ENCODE data around the gene IDH3G. TPM values are rescaled to one million over a fixed set of nuclear protein-coding genes. Genes with fewer than 3 reads are reported as not detected.
A peak's percentile ranks its signal among the peaks of the same experiment; 100 is the strongest.

Gene IDH3G
- total and polyA plus RNA-seq, 2 donors (not counting 3 experiments of a cell fraction or from before 2014, with no cell fraction given) = 57.7 to 116 TPM

DNA sequence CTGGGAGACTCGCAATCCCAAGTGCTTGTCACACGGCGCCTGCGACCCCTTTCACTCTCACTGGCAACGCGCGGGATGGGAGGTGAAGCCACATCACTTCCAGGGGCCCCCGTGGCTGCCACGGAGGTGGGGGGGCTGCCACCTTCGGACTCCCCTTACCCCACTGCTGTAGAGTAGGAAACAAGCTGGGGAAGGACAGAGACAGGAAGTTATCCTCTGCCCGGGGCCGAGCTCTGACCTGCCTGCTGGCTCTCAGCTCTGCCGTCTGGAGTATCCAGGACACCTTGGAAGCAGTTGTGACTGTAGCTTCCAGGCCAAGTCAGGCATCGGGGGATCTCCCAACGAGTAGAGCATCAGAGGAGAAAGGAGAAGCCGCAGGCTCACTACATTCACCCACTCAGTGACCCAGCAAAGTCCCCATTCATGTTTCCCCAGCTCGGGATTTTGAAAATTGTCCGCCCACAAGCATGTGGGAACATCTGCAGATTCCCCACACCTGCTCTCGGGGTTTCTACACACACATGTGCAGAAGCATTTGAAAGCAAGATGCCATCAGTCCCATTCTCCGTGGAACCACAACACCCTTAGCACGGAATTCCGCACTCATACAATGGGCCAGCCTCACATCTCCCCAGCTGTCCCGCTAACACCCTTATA lies 25.3 kb upstream of the IDH3G start:
- Histone ChIP-seq H3K9ac (replicated peaks; ENCODE audit: extremely low read depth, insufficient read depth, low read length) (no peak overlapping the region), H3K4me3 (replicated peaks in 1 of 3; ENCODE audit: insufficient read depth in 1 of 3, low read depth in 1 of 3, low read length in 3 of 3) (peak overlapping the region in 1 of 3 experiments; percentile 35), H3K36me3 (ENCODE audit: control insufficient read depth in 2 of 2, extremely low read depth in 1 of 2, insufficient read depth in 2 of 2, low read length in 2 of 2) (no peaks in the 10 kb centered on the region), H3K9me3 (replicated peaks; ENCODE audit: control insufficient read depth, insufficient read depth, low read length) (no peaks in the 10 kb centered on the region), H4K20me1 (replicated peaks; ENCODE audit: control insufficient read depth, extremely low read depth, insufficient read depth, low read length) (no peaks in the 10 kb centered on the region), H3K27ac (ENCODE audit: insufficient read depth, low read depth, low read length) (no peak overlapping the region), H3K27me3 (ENCODE audit: control insufficient read depth in 2 of 2, insufficient read depth in 2 of 2, low read length in 2 of 2) (no peaks in the 10 kb centered on the region), H3K4me2 (ENCODE audit: insufficient read depth, low read length) (peak overlapping the region; percentile 8), H2AFZ (ENCODE audit: low read depth, low read length) (peak overlapping the region; percentile 27), H3K79me2 (ENCODE audit: control insufficient read depth, insufficient read depth, low read length) (no peaks in the 10 kb centered on the region), H3K9me1 (replicated peaks; ENCODE audit: control insufficient read depth, extremely low read depth, insufficient read depth, low read length) (no peaks in the 10 kb centered on the region), H3K4me1 (ENCODE audit: control insufficient read depth, extremely low read depth, insufficient read depth, low read length) (peaks cover 4% of the 10 kb centered on the region)
- TF ChIP-seq GATA2 (IDR thresholded peaks at IDR 0.05; ENCODE audit: insufficient read depth, insufficient read length, low read depth, low read length) = no peak
- no peak for TF ChIP-seq POLR2A (IDR thresholded peaks at IDR 0.05; ENCODE audit: low read depth, low read length)
- no peak for TF ChIP-seq MAX (IDR thresholded peaks at IDR 0.05; ENCODE audit: insufficient read depth, insufficient read length)
- no peak for TF ChIP-seq FOS (IDR thresholded peaks at IDR 0.05; ENCODE audit: borderline replicate concordance, insufficient read depth, low read length)
- TF ChIP-seq MYC (IDR thresholded peaks at IDR 0.05; ENCODE audit: low read depth, low read length) = no peak
- TF ChIP-seq CTCF (IDR thresholded peaks at IDR 0.05; ENCODE audit: extremely low read depth in 1 of 2, insufficient read depth in 1 of 2, low read depth in 1 of 2, low read length in 2 of 2) = no peak
- FAIRE-seq = no peak
- intact Hi-C loops (cut with micrococcal nuclease) (loop anchor here (10.0 kb wide), 1 partner anchor 65 kb away; the partner anchor contains the start of gene L1CAM), dilution Hi-C loops (cut with MboI; ENCODE audit: extremely low pct_ligation_motif_present, low sequenced_read_pairs) (no loop called here)
- BruUV-seq (replicated peaks) = no TSS peak
- POLR2A ChIA-PET = no interaction called here
- no peak for DNase-seq (ENCODE audit: low read depth, low spot score)
- CTCF ChIA-PET = interaction anchor here (0.9 to 1.0 kb wide), 2 partner anchors 9 to 129 kb away, joined by 3 to 4 read pairs; no protein-coding TSS in a partner anchor

Measured in endothelial cell of umbilical vein (primary cell).